Ovary (tissue), 9 donors: Measurements from ENCODE around the gene NAV1. TPM values are rescaled to one million over a fixed set of nuclear protein-coding genes. Genes with fewer than 3 reads are reported as not detected.

ENCODE experiments used
- DNase-seq, 5 donors: peaks; one replicate each; pipeline ENCODE4 v3.0.0-alpha.2; 2019 to 2020
- H3K27ac ChIP-seq, 2 donors: fragments of 200-600 bp; one replicate each; pipeline versions ENCODE4 v1.5.1 to v1.8.0; 2019 to 2022
- H3K27me3 ChIP-seq: fragments of 200-600 bp; one replicate; pipeline ENCODE4 v1.8.0; 2022
- H3K36me3 ChIP-seq: fragments of 200-600 bp; sonication (generic); one replicate; pipeline ENCODE4 v1.5.1; 2019
- H3K4me1 ChIP-seq: one replicate; pipeline ENCODE4 v1.8.1; 2013; ENCODE audit warnings: mild to moderate bottlenecking, moderate library complexity; ENCODE audit not compliant: insufficient read depth
- H3K4me3 ChIP-seq: fragments of 200-600 bp; sonication (generic); one replicate; pipeline ENCODE4 v1.5.1; 2017
- H3K9me3 ChIP-seq, 2 donors: fragments of 200-600 bp in 1 of 2; sonication (generic) in 1 of 2; one replicate each; pipeline versions ENCODE4 v1.5.1 to v1.8.1; 2013 to 2019; ENCODE audit warnings: mild to moderate bottlenecking in 1 of 2, moderate library complexity in 1 of 2
- EP300 ChIP-seq: sonication (generic); formaldehyde crosslinking; IDR thresholded peaks from one replicate; pipeline ENCODE4 v1.6.1; 2017; ENCODE audit warnings: antibody characterized with exemption
- POLR2A ChIP-seq: fragments of 450-650 bp; IDR thresholded peaks from one replicate; pipeline ENCODE4 v1.6.1; 2017; ENCODE audit warnings: antibody characterized with exemption, mild to moderate bottlenecking, moderate library complexity
- WGBS, 3 donors: extraction: QIAGEN DNeasy Blood & Tissue Kit in 1 of 3; methylation state at CpG; one replicate each; pipeline versions ENCODE4 v1.1.5 to v1.1.7; 2013 to 2017; 5-methylcytosine and 5-hydroxymethylcytosine counted together
- intact Hi-C, 4 donors: fragments of 100-400 bp; cut with DNase I; formaldehyde crosslinking; loops; one replicate each; pipeline versions ENCODE4 v1.11.0 to v1.15.1; 2022 to 2023
- polyA plus RNA-seq, 2 donors: library from polyadenylated mRNA; stranded (reverse); fragments of 200-250 nt in 1 of 2; fragments of 350-450 nt in 1 of 2; fragmentation: Illumina TruSeq in 1 of 2; extraction: RNeasy Lipid Tissue Mini Kit (QIAGEN cat#74804) in 1 of 2; gene quantifications; one replicate each; pipeline ENCODE4 v1.2.3, GENCODE V29; 2013 to 2014
- total RNA-seq, 7 donors: library from RNA; depleted of rRNA in 2 of 7; stranded (reverse); fragments of >200 nt in 2 of 7; fragmentation: NEBNext Ultra II Directional in 3 of 7; extraction: Animal tissue kit (Norgen Biotek cat#: 25700) in 3 of 7; gene quantifications; one replicate each; pipeline versions ENCODE4 v1.1.0 to v1.2.4, GENCODE V29; 2016 to 2023
- TF ChIP-seq, protein P1 (sequence below), 3 donors: fragments of 450-650 bp in 2 of 3; fragments of 200-600 bp in 1 of 3; IDR thresholded peaks; one replicate each; pipeline versions ENCODE4 v1.5.1 to v1.8.0; 2016 to 2022; ENCODE audit warnings: antibody characterized with exemption in 3 of 3, mild to moderate bottlenecking in 1 of 3
- donor health status: DM: no; HTN: no; CAD: no; lungs with moderate emphysema.
- donor health status: DM: no; HTN: no; CAD: no.
- donor health status: Bipolar disorder and iron deficiency.
- donor health status: DM: yes; HTN: yes; CAD: no.
- donor health status: DM: no; HTN: no; CAD: no.
- donor health status: DM: yes; HTN: yes; CAD: no.

NAV1 gene
- total and polyA plus RNA-seq, 9 donors = 3.4 to 19.6 (median 11.3) TPM

DNA sequence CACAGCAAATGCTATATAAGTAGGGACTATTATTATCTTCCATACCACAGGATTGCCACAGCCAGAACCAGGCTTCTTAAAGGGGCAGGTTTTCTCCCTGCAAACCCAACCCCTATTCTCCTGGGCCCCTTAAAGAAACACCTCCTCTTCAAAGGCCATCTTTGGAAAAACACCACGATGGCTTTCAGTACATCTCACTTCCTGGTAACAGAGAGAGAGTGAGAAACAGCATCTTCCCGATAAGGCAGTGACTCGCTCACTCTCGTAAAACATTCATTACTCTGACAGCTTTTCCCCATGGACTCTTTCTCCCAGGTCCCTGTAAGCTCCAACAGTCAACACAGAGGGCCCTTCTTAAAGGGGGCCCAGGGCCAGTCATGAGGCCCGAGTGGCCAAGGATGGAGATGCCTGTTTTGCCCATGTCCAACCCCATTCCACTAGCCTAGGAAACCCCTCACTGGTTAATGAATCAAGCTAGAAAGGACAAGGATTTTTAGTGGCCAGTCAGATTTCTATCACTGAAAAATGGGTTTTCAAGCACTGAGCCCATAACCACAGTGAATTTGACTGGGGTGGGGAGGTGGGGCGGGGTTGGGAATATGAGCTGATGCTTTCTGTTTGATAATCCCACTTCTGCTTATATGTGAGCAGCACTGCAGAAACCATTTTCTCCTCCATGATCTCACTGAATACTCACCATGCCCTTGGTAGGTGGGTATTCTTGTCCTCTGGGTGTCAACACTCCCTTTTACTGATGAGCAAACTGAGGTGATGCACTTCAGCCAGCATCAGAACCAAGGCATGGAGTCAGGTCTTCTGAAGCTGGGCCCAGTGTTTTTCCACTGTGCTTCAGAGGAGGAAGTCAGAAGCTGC, 3.6 kb upstream of the NAV1 start:
- no peak overlapping the region for H3K4me3 ChIP-seq
- DNase-seq = no peak
- intact Hi-C loops = loop anchor here in 2 of 4 donors (5.0 to 10.0 kb wide), 2 partner anchors 257 to 260 kb away; no protein-coding TSS in a partner anchor

DNA sequence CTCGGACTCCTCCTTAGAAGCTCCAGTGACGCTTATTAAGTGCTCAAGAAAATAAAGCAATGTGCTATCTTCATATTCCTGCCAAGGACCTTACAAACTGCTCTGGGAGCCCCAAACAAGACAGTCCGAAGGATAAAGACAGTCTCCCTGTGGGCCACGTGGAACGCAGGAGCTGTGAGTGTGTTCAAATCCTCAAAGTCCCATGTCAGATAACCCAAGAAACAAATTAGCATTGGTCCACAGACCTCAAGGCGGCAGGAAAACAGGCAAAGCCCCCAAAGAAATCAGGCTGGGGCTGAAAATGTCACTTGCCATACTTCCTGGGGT, 3.0 kb upstream of the NAV1 start:
- TF ChIP-seq, protein P1, sequence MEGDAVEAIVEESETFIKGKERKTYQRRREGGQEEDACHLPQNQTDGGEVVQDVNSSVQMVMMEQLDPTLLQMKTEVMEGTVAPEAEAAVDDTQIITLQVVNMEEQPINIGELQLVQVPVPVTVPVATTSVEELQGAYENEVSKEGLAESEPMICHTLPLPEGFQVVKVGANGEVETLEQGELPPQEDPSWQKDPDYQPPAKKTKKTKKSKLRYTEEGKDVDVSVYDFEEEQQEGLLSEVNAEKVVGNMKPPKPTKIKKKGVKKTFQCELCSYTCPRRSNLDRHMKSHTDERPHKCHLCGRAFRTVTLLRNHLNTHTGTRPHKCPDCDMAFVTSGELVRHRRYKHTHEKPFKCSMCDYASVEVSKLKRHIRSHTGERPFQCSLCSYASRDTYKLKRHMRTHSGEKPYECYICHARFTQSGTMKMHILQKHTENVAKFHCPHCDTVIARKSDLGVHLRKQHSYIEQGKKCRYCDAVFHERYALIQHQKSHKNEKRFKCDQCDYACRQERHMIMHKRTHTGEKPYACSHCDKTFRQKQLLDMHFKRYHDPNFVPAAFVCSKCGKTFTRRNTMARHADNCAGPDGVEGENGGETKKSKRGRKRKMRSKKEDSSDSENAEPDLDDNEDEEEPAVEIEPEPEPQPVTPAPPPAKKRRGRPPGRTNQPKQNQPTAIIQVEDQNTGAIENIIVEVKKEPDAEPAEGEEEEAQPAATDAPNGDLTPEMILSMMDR (IDR thresholded peaks at IDR 0.05) = no peak
- no peak for TF ChIP-seq POLR2A
- no peak for TF ChIP-seq EP300
- Histone ChIP-seq H3K27me3 (no peaks in the 10 kb centered on the region), H3K4me3 (no peak overlapping the region), H3K36me3 (no peaks in the 10 kb centered on the region), H3K4me1 (peaks cover 5% of the 10 kb centered on the region), H3K9me3 (no peaks in the 10 kb centered on the region), H3K27ac (no peak overlapping the region)
- WGBS, 3 donors = 83 to 89% (median 86%) methylated on average over 6 of the region's 6 CpGs
- DNase-seq = no peak
- intact Hi-C loops = loop anchor here in 2 of 4 donors (5.0 to 10.0 kb wide), 2 partner anchors 256 to 259 kb away; no protein-coding TSS in a partner anchor

More for the DNA sequence above, 3.6 kb upstream of the NAV1 start:
- Histone ChIP-seq H3K4me1 (peaks cover 5% of the 10 kb centered on the region), H3K27ac (no peak overlapping the region), H3K36me3 (no peaks in the 10 kb centered on the region), H3K27me3 (no peaks in the 10 kb centered on the region), H3K9me3 (no peaks in the 10 kb centered on the region)
- TF ChIP-seq POLR2A = no peak
- TF ChIP-seq, protein P1 (IDR thresholded peaks at IDR 0.05) = no peak
- TF ChIP-seq EP300 = no peak
- WGBS, 3 donors = 55% methylated on average over 6 of the region's 6 CpGs

DNA sequence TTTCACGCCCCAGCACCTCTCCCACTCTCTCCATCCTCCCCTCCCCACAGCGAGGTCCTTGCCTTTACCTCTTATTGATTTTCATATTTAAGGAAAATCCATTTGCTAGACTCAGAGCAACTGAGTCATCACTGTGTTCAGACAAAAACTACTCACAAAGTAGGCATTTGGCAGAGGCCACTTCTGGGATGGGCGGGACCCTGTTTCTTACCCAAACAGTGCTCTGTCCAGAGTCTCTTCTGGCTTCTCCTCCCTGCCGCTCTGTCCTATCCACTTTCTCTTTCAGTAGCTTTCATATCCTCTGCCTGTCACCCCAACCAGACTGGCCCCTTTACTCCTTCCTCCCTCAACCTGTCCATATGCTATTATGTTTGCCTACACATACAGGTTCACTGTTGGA, 2.4 kb upstream of the NAV1 start:
- 56 to 66% (median 65%) methylated on average over 4 of the region's 4 CpGs for WGBS, 3 donors
- Histone ChIP-seq H3K4me3 (no peak overlapping the region), H3K9me3 (no peaks in the 10 kb centered on the region), H3K4me1 (peaks cover 5% of the 10 kb centered on the region), H3K27ac (no peak overlapping the region), H3K36me3 (no peaks in the 10 kb centered on the region), H3K27me3 (no peaks in the 10 kb centered on the region)
- no peak for DNase-seq
- intact Hi-C loops = loop anchor here in 2 of 4 donors (5.0 to 10.0 kb wide), 2 partner anchors 256 to 258 kb away; no protein-coding TSS in a partner anchor
- TF ChIP-seq POLR2A (no peak), EP300 (no peak)
- TF ChIP-seq, protein P1 (IDR thresholded peaks at IDR 0.05) = no peak

DNA sequence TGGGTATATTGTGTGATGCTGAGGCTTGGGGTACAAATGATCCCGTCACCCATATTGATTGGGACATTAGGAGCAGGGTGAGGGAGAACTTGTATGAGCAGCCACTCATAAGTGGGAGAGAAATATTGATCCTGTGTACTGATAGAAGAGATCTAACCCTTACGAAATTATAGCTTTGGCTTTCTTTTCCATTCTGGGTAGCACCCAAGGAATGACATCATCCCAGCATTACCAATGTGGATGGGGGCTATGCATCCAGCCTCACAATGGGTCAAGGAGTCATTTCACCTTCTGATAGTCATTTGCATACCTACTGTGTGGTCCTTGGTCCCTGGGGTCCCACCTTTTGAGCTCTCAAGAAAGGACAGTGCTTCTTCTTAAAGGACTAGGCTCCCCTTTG, 1.9 kb upstream of the NAV1 start:
- 73 to 86% (median 81%) methylated on average over 2 of the region's 2 CpGs for WGBS, 3 donors
- Histone ChIP-seq H3K4me1 (peaks cover 5% of the 10 kb centered on the region), H3K27me3 (no peaks in the 10 kb centered on the region), H3K36me3 (no peaks in the 10 kb centered on the region), H3K9me3 (no peaks in the 10 kb centered on the region), H3K4me3 (no peak overlapping the region), H3K27ac (no peak overlapping the region)
- TF ChIP-seq, protein P1 (IDR thresholded peaks at IDR 0.05) = no peak
- no peak for TF ChIP-seq POLR2A
- TF ChIP-seq EP300 = no peak
- no peak for DNase-seq
- intact Hi-C loops = loop anchor here in 2 of 4 donors (5.0 to 10.0 kb wide), 2 partner anchors 255 to 258 kb away; no protein-coding TSS in a partner anchor
